Measurements from ENCODE around the gene ITSN1. TPM values are rescaled to one million over a fixed set of nuclear protein-coding genes. Genes with fewer than 3 reads are reported as not detected.

The ITSN1 gene
- total RNA-seq, 1 donor from 2014 or later: 4.8 TPM

DNA sequence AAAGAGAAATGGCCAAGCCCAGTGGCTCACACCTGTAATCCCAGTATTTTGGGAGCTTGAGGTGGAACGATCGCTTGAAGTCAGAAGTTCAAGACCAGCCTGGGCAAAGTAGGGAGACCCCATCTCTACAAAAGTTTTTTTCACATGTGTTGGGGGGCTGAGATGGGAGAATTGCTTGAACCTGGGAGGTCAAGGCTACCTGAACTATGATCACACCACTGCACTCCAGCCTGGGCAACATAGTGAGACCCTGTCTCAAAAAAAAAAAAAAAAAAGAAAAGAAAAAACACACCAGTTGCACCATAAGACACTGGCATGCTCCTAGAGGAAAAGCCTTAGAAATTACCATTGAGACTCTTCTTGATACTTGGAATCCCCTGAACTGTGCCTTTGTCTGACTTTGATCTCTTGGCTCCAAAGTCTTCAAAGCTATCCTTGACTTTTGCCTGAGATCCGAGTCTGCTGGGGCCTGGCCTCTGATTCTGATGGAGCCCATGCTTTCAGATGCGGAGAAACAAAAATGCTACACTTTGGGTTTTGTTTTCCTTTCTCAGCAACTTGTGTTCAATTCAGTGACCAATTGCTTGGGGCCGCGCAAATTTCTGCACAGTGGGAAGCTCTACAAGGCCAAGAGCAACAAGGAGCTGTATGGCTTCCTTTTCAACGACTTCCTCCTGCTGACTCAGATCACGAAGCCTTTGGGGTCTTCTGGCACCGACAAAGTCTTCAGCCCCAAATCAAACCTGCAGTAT is 239.6 kb downstream of the ITSN1 start:
- Mint-ChIP-seq H3K36me3 (ENCODE audit: low read depth) (no peaks in the 10 kb centered on the region), H3K27me3 (peaks cover 4% of the 10 kb centered on the region), H3K27ac (no peak overlapping the region), H3K9me3 (no peaks in the 10 kb centered on the region), H3K4me3 (no peak overlapping the region), H3K4me1 (no peaks in the 10 kb centered on the region)
- no peak for DNase-seq
- intact Hi-C loops (cut with micrococcal nuclease): no loop called here

DNA sequence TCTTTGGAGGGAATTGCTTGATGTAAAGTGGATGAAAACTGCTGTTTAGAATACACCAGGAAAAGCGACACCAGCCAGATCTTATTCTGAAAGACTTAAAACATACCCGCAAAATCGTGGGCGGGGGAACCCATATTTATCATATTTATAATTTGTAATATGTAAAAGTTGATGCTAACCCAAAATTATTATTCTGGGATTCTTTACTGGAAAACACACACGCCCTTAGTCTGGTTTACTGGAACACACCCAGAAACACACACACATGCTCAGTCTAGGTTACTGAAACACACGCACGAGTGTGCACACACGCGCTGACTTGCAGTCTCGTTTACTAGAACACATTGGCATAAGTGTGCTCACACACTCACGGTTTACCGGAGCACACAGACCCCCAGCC is 240.8 kb downstream of the ITSN1 start:
- H3K4me3 Mint-ChIP-seq: no peak overlapping the region
- no peak for DNase-seq
- no peaks in the 10 kb centered on the region for H3K9me3 Mint-ChIP-seq
- intact Hi-C loops (cut with micrococcal nuclease): no loop called here
- H3K27me3 Mint-ChIP-seq: peaks cover 4% of the 10 kb centered on the region
- no peaks in the 10 kb centered on the region for H3K36me3 Mint-ChIP-seq (ENCODE audit: low read depth)
- no peak overlapping the region for H3K27ac Mint-ChIP-seq
- H3K4me1 Mint-ChIP-seq: no peaks in the 10 kb centered on the region

DNA sequence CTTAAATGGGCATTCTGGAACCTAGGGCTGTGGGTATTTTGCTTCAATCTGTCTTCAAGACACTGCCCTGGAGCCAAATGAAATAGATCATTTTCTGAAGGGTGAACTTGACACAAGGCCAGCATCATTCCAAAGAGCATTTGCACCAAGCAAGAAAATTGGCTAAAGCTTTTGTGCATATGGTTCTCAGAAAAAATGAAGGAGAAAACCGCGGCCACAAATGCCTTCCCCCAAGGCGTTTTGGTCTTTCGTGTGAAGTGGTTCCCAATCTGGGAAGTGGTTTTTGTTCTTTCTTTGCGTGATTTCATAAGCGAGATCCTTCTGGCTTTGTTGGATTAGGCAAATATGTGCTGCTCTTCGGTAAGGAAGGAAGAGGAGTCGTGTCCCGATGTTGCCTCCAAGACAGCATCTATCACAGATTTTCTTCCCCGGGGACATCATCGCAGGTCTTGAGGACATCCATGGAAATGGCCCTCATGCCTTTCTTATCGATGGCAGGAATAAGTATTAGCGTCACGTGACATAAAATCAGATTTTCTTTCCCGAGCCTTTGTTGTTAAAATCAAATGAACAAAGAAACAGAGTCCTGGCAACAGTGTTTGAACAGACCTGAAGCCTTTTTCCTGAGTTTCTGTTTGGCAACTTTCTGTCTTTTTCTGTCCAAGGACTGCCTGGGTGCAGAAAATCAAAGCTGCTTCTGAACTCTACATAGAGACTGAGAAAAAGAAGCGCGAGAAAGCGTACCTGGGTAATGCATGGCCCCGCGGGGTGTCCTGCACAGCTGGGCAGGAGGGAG is 242.3 kb downstream of the ITSN1 start:
- Mint-ChIP-seq H3K27ac (peak overlapping the region; percentile 5), H3K36me3 (ENCODE audit: low read depth) (no peaks in the 10 kb centered on the region), H3K27me3 (peaks cover 4% of the 10 kb centered on the region), H3K4me3 (no peak overlapping the region), H3K4me1 (no peaks in the 10 kb centered on the region), H3K9me3 (no peaks in the 10 kb centered on the region)
- intact Hi-C loops (cut with micrococcal nuclease): no loop called here
- DNase-seq: no peak

DNA sequence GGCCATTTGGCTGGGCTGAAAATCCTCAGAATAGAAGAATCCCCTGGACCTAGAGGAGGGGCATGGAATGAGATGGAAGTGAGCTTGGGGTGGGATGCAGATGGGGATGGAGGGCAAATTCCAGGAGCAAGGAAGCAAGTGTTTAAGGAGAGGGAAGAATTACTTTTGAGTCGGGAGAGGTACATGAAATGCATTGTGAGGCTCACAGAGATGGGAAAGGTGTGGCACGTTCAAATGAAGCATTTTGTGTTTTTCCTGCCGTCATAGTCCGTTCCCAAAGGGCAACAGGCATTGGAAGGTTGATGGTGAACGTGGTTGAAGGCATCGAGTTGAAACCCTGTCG is 242.8 kb downstream of the ITSN1 start:
- H3K27me3 Mint-ChIP-seq: peaks cover 4% of the 10 kb centered on the region
- no peak for DNase-seq
- no peaks in the 10 kb centered on the region for H3K4me1 Mint-ChIP-seq
- H3K27ac Mint-ChIP-seq: peak overlapping the region; percentile 5
- intact Hi-C loops (cut with micrococcal nuclease): no loop called here
- H3K4me3 Mint-ChIP-seq: no peak overlapping the region
- H3K9me3 Mint-ChIP-seq: no peaks in the 10 kb centered on the region
- H3K36me3 Mint-ChIP-seq (ENCODE audit: low read depth): no peaks in the 10 kb centered on the region

DNA sequence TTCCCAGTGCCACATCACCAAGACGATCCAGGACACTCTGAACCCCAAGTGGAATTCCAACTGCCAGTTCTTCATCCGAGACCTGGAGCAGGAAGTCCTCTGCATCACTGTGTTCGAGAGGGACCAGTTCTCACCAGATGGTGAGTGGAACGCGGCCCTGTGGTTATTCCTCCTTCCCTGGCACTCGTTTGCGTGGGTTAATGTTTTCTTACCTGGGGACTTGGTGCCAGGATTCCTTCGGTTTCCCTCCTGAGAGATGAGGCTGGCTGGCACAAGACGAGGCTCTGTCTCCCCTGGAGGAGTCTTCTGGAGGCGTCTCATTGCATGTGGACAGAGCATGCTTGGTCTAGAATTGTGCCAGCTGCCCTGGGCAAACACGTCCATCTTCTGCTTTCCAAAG is 244.0 kb downstream of the ITSN1 start:
- no peaks in the 10 kb centered on the region for H3K4me1 Mint-ChIP-seq
- intact Hi-C loops (cut with micrococcal nuclease): no loop called here

DNA sequence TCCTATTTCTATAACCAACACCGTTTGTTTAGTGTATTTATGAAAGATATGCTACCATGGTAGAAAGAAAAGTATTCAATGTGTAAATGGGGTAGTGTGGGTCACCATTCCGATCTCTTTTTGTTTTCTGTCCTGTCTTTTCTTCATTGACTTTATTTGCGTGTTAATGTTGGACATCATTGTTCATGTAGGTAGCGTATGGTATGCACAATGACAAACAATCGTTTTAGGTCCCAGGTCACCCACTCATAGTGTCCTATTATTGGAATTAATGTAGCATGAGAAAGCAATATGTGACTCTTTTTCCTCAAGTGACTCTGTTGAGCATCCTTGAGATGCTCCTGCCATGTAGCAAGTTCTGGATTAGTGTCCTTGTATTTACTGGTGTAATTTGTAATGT is 247.9 kb downstream of the ITSN1 start:
- no peak for DNase-seq
- no peak overlapping the region for H3K4me3 Mint-ChIP-seq
- peaks cover 7% of the 10 kb centered on the region for H3K4me1 Mint-ChIP-seq
- H3K36me3 Mint-ChIP-seq (ENCODE audit: low read depth): no peaks in the 10 kb centered on the region
- no peaks in the 10 kb centered on the region for H3K9me3 Mint-ChIP-seq
- H3K27ac Mint-ChIP-seq: no peak overlapping the region
- H3K27me3 Mint-ChIP-seq: peaks cover 11% of the 10 kb centered on the region
- intact Hi-C loops (cut with micrococcal nuclease): no loop called here

More for the DNA sequence above, 244.0 kb downstream of the ITSN1 start:
- H3K9me3 Mint-ChIP-seq: no peaks in the 10 kb centered on the region
- peaks cover 7% of the 10 kb centered on the region for H3K27me3 Mint-ChIP-seq
- no peak overlapping the region for H3K27ac Mint-ChIP-seq
- DNase-seq: no peak
- H3K4me3 Mint-ChIP-seq: no peak overlapping the region
- H3K36me3 Mint-ChIP-seq (ENCODE audit: low read depth): no peaks in the 10 kb centered on the region

DNA sequence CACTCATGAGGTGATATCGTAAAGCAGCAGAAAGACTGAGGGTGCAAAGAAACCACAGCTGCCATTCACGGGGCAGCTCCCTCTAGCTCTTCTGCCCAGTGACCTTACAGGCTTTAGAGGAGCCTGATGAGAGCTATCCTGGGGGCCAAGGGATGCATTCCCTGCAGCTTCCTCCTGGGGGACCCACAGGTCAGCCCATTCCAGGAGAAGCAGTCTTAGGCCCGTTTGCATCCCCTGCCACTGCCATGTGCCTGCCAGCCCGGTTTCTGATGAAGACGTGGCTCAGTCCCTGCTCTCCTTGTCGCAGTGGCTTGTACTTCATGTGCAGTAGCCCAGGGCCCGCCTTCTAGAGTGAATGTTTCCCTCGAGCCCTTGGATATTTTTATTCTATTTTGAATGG is 250.6 kb downstream of the ITSN1 start:
- intact Hi-C loops (cut with micrococcal nuclease): no loop called here
- Mint-ChIP-seq H3K4me3 (no peak overlapping the region), H3K27ac (no peak overlapping the region), H3K27me3 (peaks cover 11% of the 10 kb centered on the region), H3K4me1 (peaks cover 11% of the 10 kb centered on the region), H3K9me3 (no peaks in the 10 kb centered on the region), H3K36me3 (ENCODE audit: low read depth) (no peaks in the 10 kb centered on the region)
- no peak for DNase-seq

DNA sequence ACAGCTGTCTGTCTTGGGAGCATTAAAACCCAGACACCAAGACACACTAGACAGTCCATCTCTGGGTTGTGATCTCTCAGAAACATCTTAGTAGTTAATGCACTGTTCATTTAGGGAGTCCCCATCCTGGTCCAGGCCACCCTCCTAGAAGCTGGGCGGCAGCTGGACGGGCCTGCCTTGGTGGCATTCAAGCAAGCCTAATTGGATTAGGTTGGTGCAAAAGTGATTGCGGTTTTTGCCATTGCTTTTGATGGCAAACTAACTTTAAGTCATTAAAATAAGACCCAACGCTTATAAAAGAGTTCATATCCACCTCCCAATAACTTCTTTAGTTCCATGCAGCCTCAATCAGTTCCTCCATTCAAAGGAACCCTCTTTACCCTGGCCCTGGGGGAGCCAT is 251.6 kb downstream of the ITSN1 start:
- Mint-ChIP-seq H3K4me1 (peaks cover 11% of the 10 kb centered on the region), H3K36me3 (ENCODE audit: low read depth) (no peaks in the 10 kb centered on the region), H3K27ac (no peak overlapping the region), H3K9me3 (no peaks in the 10 kb centered on the region), H3K4me3 (no peak overlapping the region), H3K27me3 (peaks cover 11% of the 10 kb centered on the region)
- intact Hi-C loops (cut with micrococcal nuclease): no loop called here
- no peak for DNase-seq

DNA sequence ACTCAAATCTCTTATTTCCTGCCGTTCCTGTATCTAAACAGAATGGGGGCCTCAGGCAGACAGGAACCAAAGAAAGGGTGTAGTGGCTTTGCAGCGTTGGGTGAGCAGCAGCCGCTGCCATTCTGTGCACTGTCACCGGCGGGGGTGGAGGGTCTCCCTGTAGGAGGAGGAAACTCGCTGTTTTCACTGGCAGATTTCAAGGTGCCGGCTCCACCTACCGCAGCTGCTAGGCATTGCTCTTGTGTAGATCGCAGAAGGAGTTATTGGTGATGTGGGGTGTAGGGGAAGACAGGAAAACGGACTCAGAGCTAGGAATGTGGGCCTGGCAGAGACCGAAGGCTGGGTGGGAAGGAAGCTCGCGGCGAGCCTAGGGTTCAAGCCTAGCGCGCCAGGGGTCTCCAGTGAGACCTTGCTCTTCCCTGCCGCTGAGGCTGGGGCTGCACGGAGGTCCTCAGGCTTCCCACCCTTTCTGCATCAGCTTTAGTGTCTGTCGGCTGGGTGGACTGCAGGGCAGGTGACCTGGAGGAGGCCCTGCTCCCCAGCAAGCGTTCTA is 252.5 kb downstream of the ITSN1 start:
- Mint-ChIP-seq H3K9me3 (no peaks in the 10 kb centered on the region), H3K27ac (peak overlapping the region; percentile 5), H3K27me3 (peaks cover 11% of the 10 kb centered on the region), H3K4me1 (peaks cover 14% of the 10 kb centered on the region), H3K36me3 (ENCODE audit: low read depth) (peaks cover 3% of the 10 kb centered on the region), H3K4me3 (peak overlapping the region; percentile 59)
- DNase-seq: peak; percentile 83
- intact Hi-C loops (cut with micrococcal nuclease): no loop called here

DNA sequence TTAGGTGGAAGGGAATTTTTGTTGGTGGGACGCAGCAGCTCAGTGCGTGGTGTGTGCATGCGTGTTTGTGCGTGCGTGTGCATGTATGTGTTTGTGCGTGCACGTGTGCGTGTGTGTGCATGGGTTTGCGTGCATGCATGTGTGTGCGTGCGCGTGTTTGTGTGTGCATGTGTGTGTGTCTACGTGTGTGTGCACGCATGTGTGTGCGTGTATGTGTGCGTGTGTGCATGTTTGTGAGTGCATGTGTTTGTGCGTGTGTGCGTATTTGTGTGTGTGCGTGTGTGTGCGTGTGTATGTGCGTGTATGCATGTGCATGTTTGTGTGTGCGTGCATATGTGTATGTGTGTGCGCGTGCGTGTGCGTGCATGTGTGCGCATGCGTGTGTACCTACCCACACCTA is 253.1 kb downstream of the ITSN1 start:
- intact Hi-C loops (cut with micrococcal nuclease): no loop called here
- Mint-ChIP-seq H3K4me3 (peak overlapping the region; percentile 59), H3K27me3 (peaks cover 11% of the 10 kb centered on the region), H3K36me3 (ENCODE audit: low read depth) (peaks cover 4% of the 10 kb centered on the region), H3K9me3 (no peaks in the 10 kb centered on the region), H3K4me1 (peaks cover 15% of the 10 kb centered on the region), H3K27ac (peak overlapping the region; percentile 21)
- no peak for DNase-seq

DNA sequence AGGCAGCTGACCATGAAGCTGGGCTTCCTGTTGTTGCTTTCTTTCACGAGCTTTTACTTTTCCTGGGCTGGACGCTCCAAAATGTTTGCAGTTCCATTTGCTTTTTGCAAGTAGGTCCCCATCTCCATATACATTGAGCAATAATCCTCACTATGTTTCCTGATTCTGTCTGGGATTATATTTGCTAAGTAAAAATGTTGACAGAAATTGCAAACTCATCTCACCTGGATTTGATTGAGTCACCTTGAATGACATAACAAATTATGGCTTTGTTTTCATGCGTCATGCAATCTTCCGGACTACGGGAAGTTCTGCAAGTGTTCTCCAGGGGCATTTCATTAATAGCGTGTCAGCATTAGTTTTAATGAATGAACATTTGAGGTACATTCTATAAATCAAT is 254.4 kb downstream of the ITSN1 start:
- Mint-ChIP-seq H3K36me3 (ENCODE audit: low read depth) (peaks cover 10% of the 10 kb centered on the region), H3K9me3 (no peaks in the 10 kb centered on the region)
- intact Hi-C loops (cut with micrococcal nuclease): no loop called here

DNA sequence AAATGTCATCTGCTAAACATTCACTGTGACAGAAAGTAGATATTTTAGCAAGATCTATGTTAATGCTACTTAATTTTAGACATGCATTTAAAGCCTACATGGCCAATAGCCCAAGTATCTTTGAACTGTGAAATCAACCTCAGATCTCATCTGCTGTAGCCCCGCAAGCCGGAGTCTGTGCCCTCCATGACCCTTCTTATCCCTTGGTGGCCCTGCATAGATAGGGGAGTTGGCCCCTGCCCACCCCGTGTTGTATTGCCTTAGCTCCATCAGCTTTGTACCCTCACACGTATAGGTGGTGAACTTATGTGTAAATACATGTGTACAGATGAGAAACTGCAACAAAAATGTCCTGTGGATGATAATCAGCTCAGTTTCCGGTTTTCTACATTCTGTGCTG is 254.8 kb downstream of the ITSN1 start:
- Mint-ChIP-seq H3K27me3 (peaks cover 8% of the 10 kb centered on the region), H3K9me3 (no peaks in the 10 kb centered on the region), H3K36me3 (ENCODE audit: low read depth) (peaks cover 12% of the 10 kb centered on the region), H3K4me1 (peaks cover 22% of the 10 kb centered on the region), H3K27ac (no peak overlapping the region), H3K4me3 (no peak overlapping the region)
- no peak for DNase-seq
- intact Hi-C loops (cut with micrococcal nuclease): no loop called here

More for the DNA sequence above, 254.4 kb downstream of the ITSN1 start:
- H3K4me3 Mint-ChIP-seq: no peak overlapping the region
- H3K27ac Mint-ChIP-seq: no peak overlapping the region
- peaks cover 20% of the 10 kb centered on the region for H3K4me1 Mint-ChIP-seq
- peaks cover 8% of the 10 kb centered on the region for H3K27me3 Mint-ChIP-seq
- DNase-seq: no peak

DNA sequence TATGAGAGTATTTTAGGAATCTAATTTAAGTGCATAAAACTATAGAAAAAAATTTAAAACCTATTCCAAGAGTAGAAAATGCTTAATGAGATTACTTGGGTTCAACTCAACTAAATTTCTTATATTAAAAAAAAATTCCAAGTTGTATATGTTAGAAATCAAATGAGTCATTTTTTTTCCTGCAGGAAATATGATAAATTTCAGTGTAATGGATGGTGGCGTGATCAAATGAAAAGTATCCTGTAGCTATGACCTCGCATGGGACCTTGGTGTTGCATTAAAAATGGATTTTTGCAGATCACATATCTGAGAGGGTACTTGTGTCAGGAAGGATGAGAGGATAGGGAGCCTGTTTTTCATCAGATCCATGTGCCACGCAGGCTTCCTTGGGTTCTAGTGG is 255.4 kb downstream of the ITSN1 start:
- Mint-ChIP-seq H3K9me3 (no peaks in the 10 kb centered on the region), H3K36me3 (ENCODE audit: low read depth) (peaks cover 18% of the 10 kb centered on the region), H3K4me3 (no peak overlapping the region), H3K4me1 (peaks cover 27% of the 10 kb centered on the region), H3K27ac (no peak overlapping the region), H3K27me3 (peaks cover 6% of the 10 kb centered on the region)
- no peak for DNase-seq
- intact Hi-C loops (cut with micrococcal nuclease): no loop called here

DNA sequence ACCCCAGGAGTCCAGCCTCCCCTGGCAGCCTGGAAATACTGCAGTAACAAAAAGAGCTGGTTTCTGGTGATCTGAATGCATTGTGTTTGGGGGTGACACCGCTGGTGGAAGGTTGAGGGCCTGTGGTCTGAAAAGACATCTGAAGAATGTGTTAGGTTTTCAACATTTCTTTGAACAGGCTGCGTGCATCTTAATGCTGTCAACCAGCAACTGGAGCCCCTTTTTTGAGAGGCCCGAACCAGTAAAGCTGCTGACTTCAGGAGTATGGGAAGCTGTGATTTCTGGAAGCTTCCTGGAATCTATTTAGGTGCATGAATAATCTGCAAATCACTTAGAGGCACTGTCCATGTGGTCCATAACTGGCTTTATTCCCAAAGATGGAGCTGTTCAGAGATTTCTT is 256.3 kb downstream of the ITSN1 start:
- peaks cover 5% of the 10 kb centered on the region for H3K27me3 Mint-ChIP-seq
- no peak for DNase-seq
- H3K27ac Mint-ChIP-seq: no peak overlapping the region
- H3K4me3 Mint-ChIP-seq: no peak overlapping the region
- H3K36me3 Mint-ChIP-seq (ENCODE audit: low read depth): peaks cover 26% of the 10 kb centered on the region
- no peaks in the 10 kb centered on the region for H3K9me3 Mint-ChIP-seq
- intact Hi-C loops (cut with micrococcal nuclease): no loop called here
- peaks cover 27% of the 10 kb centered on the region for H3K4me1 Mint-ChIP-seq

All from activated CD4-positive, alpha-beta T cell treated with anti-CD3 and anti-CD28 coated beads, Interleukin-2, amount 10 ng/mL, durations not matched to agents 24 days and 14 days (primary cell).